Measurements from ENCODE around the gene ABCA1. TPM values are rescaled to one million over a fixed set of nuclear protein-coding genes. Genes with fewer than 3 reads are reported as not detected.

ABCA1 gene
- total and polyA plus RNA-seq, 10 of the 15 experiments (the other 5 are each of a cell fraction or from before 2014, with no cell fraction given): 0.01 to 0.56 (median 0.16) TPM

DNA sequence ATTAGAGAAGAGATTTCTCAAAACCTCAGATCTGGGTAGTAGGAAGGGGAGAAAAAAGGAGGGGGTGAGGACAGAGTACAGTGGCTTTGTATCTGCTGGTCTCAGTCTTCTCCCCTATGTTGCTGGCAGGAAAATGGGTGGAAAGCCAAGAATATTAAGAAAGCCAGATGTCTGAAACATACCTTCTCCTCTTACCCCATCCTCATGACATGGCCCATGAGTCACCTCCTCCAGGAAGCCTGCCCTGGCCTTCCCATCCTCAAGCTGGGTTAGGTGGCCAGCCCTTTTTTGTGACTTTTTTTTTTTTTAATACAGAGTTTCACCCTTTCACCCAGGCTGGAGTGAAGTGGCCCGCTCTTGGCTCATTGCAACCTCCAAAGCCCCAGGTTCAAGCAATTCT lies 61.8 kb downstream of the ABCA1 start (continued):
- TF ChIP-seq, protein P1, sequence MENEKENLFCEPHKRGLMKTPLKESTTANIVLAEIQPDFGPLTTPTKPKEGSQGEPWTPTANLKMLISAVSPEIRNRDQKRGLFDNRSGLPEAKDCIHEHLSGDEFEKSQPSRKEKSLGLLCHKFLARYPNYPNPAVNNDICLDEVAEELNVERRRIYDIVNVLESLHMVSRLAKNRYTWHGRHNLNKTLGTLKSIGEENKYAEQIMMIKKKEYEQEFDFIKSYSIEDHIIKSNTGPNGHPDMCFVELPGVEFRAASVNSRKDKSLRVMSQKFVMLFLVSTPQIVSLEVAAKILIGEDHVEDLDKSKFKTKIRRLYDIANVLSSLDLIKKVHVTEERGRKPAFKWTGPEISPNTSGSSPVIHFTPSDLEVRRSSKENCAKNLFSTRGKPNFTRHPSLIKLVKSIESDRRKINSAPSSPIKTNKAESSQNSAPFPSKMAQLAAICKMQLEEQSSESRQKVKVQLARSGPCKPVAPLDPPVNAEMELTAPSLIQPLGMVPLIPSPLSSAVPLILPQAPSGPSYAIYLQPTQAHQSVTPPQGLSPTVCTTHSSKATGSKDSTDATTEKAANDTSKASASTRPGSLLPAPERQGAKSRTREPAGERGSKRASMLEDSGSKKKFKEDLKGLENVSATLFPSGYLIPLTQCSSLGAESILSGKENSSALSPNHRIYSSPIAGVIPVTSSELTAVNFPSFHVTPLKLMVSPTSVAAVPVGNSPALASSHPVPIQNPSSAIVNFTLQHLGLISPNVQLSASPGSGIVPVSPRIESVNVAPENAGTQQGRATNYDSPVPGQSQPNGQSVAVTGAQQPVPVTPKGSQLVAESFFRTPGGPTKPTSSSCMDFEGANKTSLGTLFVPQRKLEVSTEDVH (IDR thresholded peaks at IDR 0.05; ENCODE audit: low read depth, partially characterized antibody): no peak
- no peak for TF ChIP-seq RCOR1 (conservative IDR thresholded peaks at IDR 0.05; ENCODE audit: low read depth, low read length)

DNA sequence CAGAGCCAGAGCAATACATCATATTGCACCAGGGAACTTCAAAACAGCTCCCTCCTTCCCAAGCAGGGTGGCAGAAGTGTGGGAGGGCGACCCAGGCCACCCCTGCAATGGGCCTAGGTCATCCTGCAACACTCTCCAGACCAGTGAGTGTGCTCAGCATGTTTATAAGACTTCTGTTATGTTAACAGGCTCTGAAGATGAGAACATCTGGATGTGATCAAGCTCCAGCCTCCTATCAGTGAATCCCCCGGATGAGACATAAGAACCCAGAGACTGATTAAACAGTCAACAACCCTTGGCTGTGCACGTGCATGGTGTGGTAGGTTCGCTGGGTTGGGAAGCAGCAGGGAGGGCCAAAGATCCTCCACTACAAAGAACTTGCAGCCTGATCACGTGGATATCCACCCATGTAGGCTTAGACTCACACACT lies 63.3 kb downstream of the ABCA1 start:
- WGBS (ENCODE audit: insufficient coverage, insufficient replicate concordance, low lambda C conversion rate, missing lambda C conversion rate): 18% methylated on average over 5 of the region's 5 CpGs
- CTCF ChIA-PET: interaction anchor here (0.5 to 4.7 kb wide), 10 partner anchors 8 to 797 kb away, joined by 3 to 66 read pairs (median 12); no protein-coding TSS in a partner anchor
- POLR2A ChIA-PET: no interaction called here
- DNase-seq (ENCODE audit: low read depth, low spot score): no peak
- in situ Hi-C loops (cut with MboI): loop anchor here (5.0 kb wide), 2 partner anchors 293 to 553 kb away; no protein-coding TSS in a partner anchor
- intact Hi-C loops (cut with micrococcal nuclease; ENCODE audit: unreplicated experiment): no loop called here
- TF ChIP-seq NFYB (IDR thresholded peaks at IDR 0.05; ENCODE audit: insufficient read depth, low read depth, low read length) (no peak), BMI1 (IDR thresholded peaks at IDR 0.05; ENCODE audit: borderline replicate concordance) (no peak), CEBPB (IDR thresholded peaks at IDR 0.05; ENCODE audit: borderline replicate concordance in 1 of 2, low read depth in 2 of 2, low read length in 2 of 2) (no peak), ZNF207 (IDR thresholded peaks at IDR 0.05; ENCODE audit: borderline replicate concordance) (no peak), ZNF24 (IDR thresholded peaks at IDR 0.05) (no peak), RUNX3 (IDR thresholded peaks at IDR 0.05; ENCODE audit: low read length) (no peak)
- TF ChIP-seq, protein P2, sequence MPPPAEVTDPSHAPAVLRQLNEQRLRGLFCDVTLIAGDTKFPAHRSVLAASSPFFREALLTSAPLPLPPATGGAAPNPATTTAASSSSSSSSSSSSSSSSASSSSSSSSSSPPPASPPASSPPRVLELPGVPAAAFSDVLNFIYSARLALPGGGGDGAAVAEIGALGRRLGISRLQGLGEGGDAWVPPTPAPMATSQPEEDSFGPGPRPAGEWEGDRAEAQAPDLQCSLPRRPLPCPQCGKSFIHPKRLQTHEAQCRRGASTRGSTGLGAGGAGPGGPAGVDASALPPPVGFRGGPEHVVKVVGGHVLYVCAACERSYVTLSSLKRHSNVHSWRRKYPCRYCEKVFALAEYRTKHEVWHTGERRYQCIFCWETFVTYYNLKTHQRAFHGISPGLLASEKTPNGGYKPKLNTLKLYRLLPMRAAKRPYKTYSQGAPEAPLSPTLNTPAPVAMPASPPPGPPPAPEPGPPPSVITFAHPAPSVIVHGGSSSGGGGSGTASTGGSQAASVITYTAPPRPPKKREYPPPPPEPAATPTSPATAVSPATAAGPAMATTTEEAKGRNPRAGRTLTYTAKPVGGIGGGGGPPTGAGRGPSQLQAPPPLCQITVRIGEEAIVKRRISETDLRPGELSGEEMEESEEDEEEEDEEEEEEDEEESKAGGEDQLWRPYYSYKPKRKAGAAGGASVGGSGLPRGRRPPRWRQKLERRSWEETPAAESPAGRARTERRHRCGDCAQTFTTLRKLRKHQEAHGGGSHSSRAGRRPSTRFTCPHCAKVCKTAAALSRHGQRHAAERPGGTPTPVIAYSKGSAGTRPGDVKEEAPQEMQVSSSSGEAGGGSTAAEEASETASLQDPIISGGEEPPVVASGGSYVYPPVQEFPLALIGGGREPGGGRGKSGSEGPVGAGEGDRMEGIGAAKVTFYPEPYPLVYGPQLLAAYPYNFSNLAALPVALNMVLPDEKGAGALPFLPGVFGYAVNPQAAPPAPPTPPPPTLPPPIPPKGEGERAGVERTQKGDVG (CRISPR knock-in tag; IDR thresholded peaks at IDR 0.05): no peak
- RAD21 ChIA-PET (ENCODE audit: unreplicated experiment): interaction anchor here (0.9 to 2.6 kb wide), 5 partner anchors 84 to 551 kb away, joined by 3 to 22 read pairs (median 6); no protein-coding TSS in a partner anchor
- H3K4me2 ChIP-seq (ENCODE audit: control insufficient read depth, insufficient read depth): no peak overlapping the region
- H2AFZ ChIP-seq (ENCODE audit: control insufficient read depth, low read depth, low read length): no peak overlapping the region
- no peaks in the 10 kb centered on the region; the same call in 1 of the 2 replicates for H4K20me1 ChIP-seq (ENCODE audit: control insufficient read depth, insufficient read depth)
- H3K4me1 ChIP-seq (ENCODE audit: control insufficient read depth, insufficient read depth, low read length): peaks cover 6% of the 10 kb centered on the region
- H3K27me3 ChIP-seq (replicated peaks in 1 of 2; ENCODE audit: control insufficient read depth in 2 of 2, insufficient read depth in 2 of 2, low read length in 1 of 2): no peaks in the 10 kb centered on the region
- no peaks in the 10 kb centered on the region for H3K79me2 ChIP-seq (ENCODE audit: control insufficient read depth, insufficient read depth, low read length)
- H3K36me3 ChIP-seq (ENCODE audit: control insufficient read depth in 2 of 2, insufficient read depth in 2 of 2, low read length in 1 of 2): no peaks in the 10 kb centered on the region
- no peak for FAIRE-seq
- H3K27ac ChIP-seq (ENCODE audit: control insufficient read depth, insufficient read depth): no peak overlapping the region
- BruUV-seq (replicated peaks): no TSS peak
- SMC1A ChIA-PET (ENCODE audit: uncharacterized antibody, unreplicated experiment): interaction anchor here (0.9 to 3.2 kb wide), 3 partner anchors 290 to 552 kb away, joined by 3 to 31 read pairs (median 7); no protein-coding TSS in a partner anchor
- no peaks in the 10 kb centered on the region for H3K9me3 ChIP-seq (replicated peaks; ENCODE audit: control insufficient read depth, insufficient read depth, low read length)
- ATAC-seq: no peak
- no peak overlapping the region for H3K4me3 ChIP-seq
- H3K9ac ChIP-seq (ENCODE audit: control insufficient read depth, insufficient read depth, low read length): no peak overlapping the region
